HG02938 (cell line): ENCODE data around the gene LIG1.
"Not testable (repeated sequence)": the region's sequence is repeated elsewhere in the genome, so short reads cannot be mapped to it uniquely, and the experiment has no call there.

Experiments
- ATAC-seq: cut with Tn5 transposase; IDR thresholded peaks from one replicate; pipeline ENCODE4 v1.9.1; 2021; ENCODE audit warnings: mild to moderate bottlenecking, moderate library complexity; ENCODE audit not compliant: unreplicated experiment

LIG1 gene

GRCh38 chr19:48085904-48086864 is 84.0 kb downstream of the LIG1 start:
- no peak for ATAC-seq

DNA sequence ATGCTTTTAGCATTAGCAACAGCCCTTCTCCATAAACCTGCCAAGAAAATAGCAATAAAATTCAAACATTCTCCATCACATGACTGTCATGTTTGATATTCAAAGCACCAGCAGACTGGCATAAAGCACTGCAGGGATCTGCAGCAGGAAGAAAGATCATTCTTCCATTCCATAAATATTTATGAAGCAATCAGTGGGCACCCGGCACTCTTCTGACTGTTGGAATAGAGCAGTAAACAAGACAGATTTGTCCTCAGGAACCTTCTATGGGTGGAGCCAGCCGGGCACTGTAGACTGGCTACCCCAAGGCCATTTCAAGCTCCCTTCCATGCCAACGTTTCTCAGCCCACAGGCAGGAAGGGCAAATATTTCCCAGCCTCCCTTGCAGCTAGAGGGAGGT is 85.1 kb downstream of the LIG1 start:
- no peak for ATAC-seq

GRCh38 chr19:48081106-48081505 is 89.0 kb downstream of the LIG1 start:
- ATAC-seq: no peak

DNA sequence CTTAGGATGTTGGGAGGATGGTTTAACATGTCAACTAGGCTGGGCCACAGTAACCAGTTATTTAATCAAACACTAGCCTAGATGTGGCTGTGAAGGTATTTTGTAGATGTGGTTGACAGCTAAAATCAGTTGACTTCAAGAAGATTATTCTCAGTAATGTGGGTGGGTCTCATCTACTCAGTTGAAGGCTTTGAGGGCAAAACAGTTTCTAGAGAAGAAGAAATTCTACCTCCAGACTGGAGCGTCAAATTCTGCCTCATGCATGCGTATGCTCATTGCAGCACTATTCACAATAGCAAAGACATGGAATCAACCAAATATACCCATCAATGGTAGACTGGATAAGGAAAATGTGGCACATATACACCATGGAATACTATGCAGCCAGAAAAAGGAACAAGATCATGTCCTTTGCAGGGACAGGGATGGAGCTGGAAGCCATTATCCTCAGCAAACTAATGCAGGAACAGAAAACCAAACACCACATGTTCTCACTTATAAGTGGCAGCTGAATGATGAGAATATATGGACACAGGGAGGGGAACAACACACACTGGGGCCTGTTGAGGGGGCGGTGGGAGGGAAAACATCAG is 99.9 kb downstream of the LIG1 start:
- ATAC-seq: not testable (repeated sequence)

DNA sequence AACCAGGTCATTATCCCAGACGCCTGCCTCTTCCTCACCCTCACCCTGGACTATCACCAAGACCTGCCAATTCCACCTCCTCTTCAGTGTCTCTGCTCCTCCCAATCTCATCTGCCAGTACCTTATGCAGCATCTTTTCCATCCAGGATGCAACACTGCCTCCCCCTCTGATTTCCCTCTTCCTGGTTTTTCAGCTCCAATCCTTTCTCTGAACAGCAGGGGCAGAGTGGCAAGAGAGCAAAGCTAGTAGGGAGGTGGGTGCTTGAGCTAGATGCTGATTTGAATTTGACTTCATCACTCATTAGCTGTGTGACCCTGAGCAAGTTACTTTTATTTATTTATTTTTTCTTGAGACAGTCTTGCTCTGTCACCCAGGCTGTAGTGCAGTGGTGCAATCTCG is 100.7 kb downstream of the LIG1 start:
- ATAC-seq: no peak
